Islet precursor cell (in vitro differentiated cells): ENCODE measurements around the gene IKZF1.

Source experiments
- DNase-seq: peaks from one replicate; pipeline ENCODE4 v3.0.0-alpha.2; 2018

IKZF1 gene

GRCh38 chr7:50418086-50418515 lies 113.6 kb downstream of the IKZF1 start:
- DNase-seq: peak; percentile 92

- peak; percentile 53 for DNase-seq
Observed at GRCh38 chr7:50418526-50419290, 114.2 kb downstream of the IKZF1 start.

- DNase-seq: no peak
Observed at GRCh38 chr7:50421043-50421442, 116.5 kb downstream of the IKZF1 start.

GRCh38 chr7:50422858-50423257 lies 118.3 kb downstream of the IKZF1 start:
- no peak for DNase-seq

GRCh38 chr7:50423860-50424259 lies 119.3 kb downstream of the IKZF1 start:
- DNase-seq: no peak

- no peak for DNase-seq
Observed at GRCh38 chr7:50425318-50425717, 120.8 kb downstream of the IKZF1 start.

- DNase-seq: no peak
Observed at GRCh38 chr7:50426280-50427045, 121.9 kb downstream of the IKZF1 start.

- no peak for DNase-seq
Observed at GRCh38 chr7:50427518-50427917, 123.0 kb downstream of the IKZF1 start.

GRCh38 chr7:50428911-50429310 lies 124.4 kb downstream of the IKZF1 start:
- no peak for DNase-seq

GRCh38 chr7:50431316-50431715 lies 126.8 kb downstream of the IKZF1 start:
- no peak for DNase-seq

- DNase-seq: no peak
Observed at GRCh38 chr7:50431722-50432305, 127.3 kb downstream of the IKZF1 start.

- DNase-seq: peak; percentile 82
Observed at GRCh38 chr7:50436133-50436806, 131.8 kb downstream of the IKZF1 start.

GRCh38 chr7:50446542-50446960 lies 142.0 kb downstream of the IKZF1 start:
- DNase-seq: peak; percentile 90

GRCh38 chr7:50448823-50449222 lies 144.3 kb downstream of the IKZF1 start:
- no peak for DNase-seq

GRCh38 chr7:50449501-50449880 lies 145.0 kb downstream of the IKZF1 start:
- DNase-seq: no peak

GRCh38 chr7:50449881-50450589 lies 145.5 kb downstream of the IKZF1 start, which contains the start of gene FIGNL1:
TSS of gene FIGNL1 (minus strand) at chr7:50450350. CDS start at chr7:50447287, 3,063 bp downstream.
- DNase-seq: peak; percentile 80

GRCh38 chr7:50450590-50451032 lies 146.1 kb downstream of the IKZF1 start:
- no peak for DNase-seq
